Epithelial cell of umbilical artery (primary cell): ENCODE results near the gene AGK. TPM values are rescaled to one million over a fixed set of nuclear protein-coding genes. Genes with fewer than 3 reads are reported as not detected.

ENCODE experiments used
- total RNA-seq: library from RNA; depleted of rRNA; stranded (reverse); fragments of >200 nt; gene quantifications from 2 replicates; pipeline ENCODE4 v1.2.3, GENCODE V29; 2014

The AGK gene, protein sequence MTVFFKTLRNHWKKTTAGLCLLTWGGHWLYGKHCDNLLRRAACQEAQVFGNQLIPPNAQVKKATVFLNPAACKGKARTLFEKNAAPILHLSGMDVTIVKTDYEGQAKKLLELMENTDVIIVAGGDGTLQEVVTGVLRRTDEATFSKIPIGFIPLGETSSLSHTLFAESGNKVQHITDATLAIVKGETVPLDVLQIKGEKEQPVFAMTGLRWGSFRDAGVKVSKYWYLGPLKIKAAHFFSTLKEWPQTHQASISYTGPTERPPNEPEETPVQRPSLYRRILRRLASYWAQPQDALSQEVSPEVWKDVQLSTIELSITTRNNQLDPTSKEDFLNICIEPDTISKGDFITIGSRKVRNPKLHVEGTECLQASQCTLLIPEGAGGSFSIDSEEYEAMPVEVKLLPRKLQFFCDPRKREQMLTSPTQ
- total RNA-seq, result 28.6 and 29.0 TPM in 2 replicates

DNA sequence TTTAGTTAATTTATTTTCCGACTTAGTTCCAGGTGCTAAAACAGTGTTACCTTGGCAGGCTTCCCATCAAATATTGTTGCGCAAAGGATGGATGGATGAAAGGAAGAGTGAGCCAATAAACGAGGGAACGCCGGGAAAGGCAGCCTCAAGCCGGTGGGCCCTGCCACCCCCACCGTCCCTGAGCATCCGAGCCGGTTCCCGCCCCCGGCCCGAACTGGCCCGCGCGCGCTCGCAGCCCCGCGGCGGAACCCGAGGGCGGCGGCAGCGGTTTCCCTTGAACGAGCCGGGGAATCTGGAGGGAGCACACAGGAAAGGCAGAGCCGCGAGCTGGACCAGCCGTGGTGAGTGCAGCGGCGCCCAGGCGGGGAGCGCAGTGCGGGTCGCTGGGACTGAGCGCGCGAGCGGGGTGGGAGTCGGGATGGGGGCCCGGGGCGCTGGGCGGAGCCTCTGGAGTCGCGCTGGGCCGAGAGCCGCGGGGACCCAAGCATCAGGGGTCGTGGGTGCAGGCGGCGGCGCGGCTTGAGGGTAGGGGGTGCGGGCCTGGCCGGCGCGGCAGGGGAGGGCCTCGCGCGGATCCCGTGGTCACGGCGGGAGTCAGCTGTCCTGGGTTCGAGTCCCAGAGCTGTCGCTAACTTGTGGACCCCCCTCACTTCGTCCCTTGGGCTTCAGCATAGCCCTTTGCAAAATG is at the start of gene AGK:
Gene AGK (plus strand): TSS at position 317 of the 688 bp plus-strand sequence. CDS start 4,057 bp downstream, outside the sequence.

GRCh38 chr7:141702047-141702567 is 150.9 kb downstream of the AGK start, which contains the start of gene DENND11:
Gene DENND11 (minus strand): TSS chr7:141702166. CDS start chr7:141702153, 13 bp downstream.

Other genes with a start within 250 kb of the AGK start
- gene DENND11, start 150.8 kb downstream of the AGK start, total RNA-seq, result 55.6 and 155 TPM in 2 replicates
- not detected in 2 replicates for gene WEE2, start 156.9 kb downstream of the AGK start, total RNA-seq
- 207 and 289 TPM in 2 replicates for gene SSBP1, start 186.9 kb downstream of the AGK start, total RNA-seq
- gene TAS2R3, start 212.7 kb downstream of the AGK start, total RNA-seq, result 0.32 and 0.76 TPM in 2 replicates
- 0.32 and 1.1 TPM in 2 replicates for gene TAS2R4, start 225.3 kb downstream of the AGK start, total RNA-seq
- gene TAS2R5, start 238.8 kb downstream of the AGK start, total RNA-seq, result 0.32 and 2.3 TPM in 2 replicates